Activated CD4-positive, alpha-beta memory T cell treated with anti-CD3 and anti-CD28 coated beads, Interleukin-2, amount 10 ng/mL, durations not matched to agents 7 days and 5 days (primary cell): ENCODE measurements around the gene HOXD10. TPM values are rescaled to one million over a fixed set of nuclear protein-coding genes. Genes with fewer than 3 reads are reported as not detected.

Experiments
- CTCF ChIA-PET: fragments of 350-600 bp; sonication (Branson Sonifier 250); formaldehyde crosslinking; loops from one replicate; lab custom pipeline; 2021; ENCODE audit warnings: antibody characterized with exemption, inconsistent platforms; lab: Charles Lee
- POLR2A ChIA-PET: fragments of 350-600 bp; sonication (Branson Sonifier 250); formaldehyde crosslinking; loops from one replicate; lab custom pipeline; 2021; ENCODE audit warnings: antibody characterized with exemption; lab: Charles Lee
- DNase-seq: peaks from one replicate; pipeline ENCODE4 v3.0.0-alpha.2; 2020
- H3K27ac Mint-ChIP-seq: one replicate; pipeline ENCODE4 v1.8.0; 2021; ENCODE audit warnings: mild to moderate bottlenecking, mixed read lengths
- H3K27me3 Mint-ChIP-seq: one replicate; pipeline ENCODE4 v1.8.0; 2021; ENCODE audit warnings: mixed read lengths
- H3K36me3 Mint-ChIP-seq: one replicate; pipeline ENCODE4 v1.8.0; 2021; ENCODE audit warnings: low read depth, mixed read lengths
- H3K4me1 Mint-ChIP-seq: one replicate; pipeline ENCODE4 v1.8.0; 2021; ENCODE audit warnings: mixed read lengths
- H3K4me3 Mint-ChIP-seq: one replicate; pipeline ENCODE4 v1.8.0; 2021; ENCODE audit warnings: mild to moderate bottlenecking, mixed read lengths
- H3K9me3 Mint-ChIP-seq: one replicate; pipeline ENCODE4 v1.8.0; 2021; ENCODE audit warnings: mixed read lengths
- total RNA-seq, 2 experiments: library from RNA; stranded (reverse); gene quantifications; one replicate each; pipeline ENCODE4 v1.2.3, GENCODE V29; 2021

The HOXD10 gene
- total RNA-seq, 2 experiments from 2014 or later = not detected

- no peak overlapping the region for H3K4me3 Mint-ChIP-seq
- ChIA-PET CTCF (interaction anchor here (0.6 to 2.3 kb wide), 8 partner anchors 8 to 420 kb away, joined by 3 to 9 read pairs (median 4); no protein-coding TSS in a partner anchor), POLR2A (no interaction called here)
- peaks cover 83% of the 10 kb centered on the region for H3K27me3 Mint-ChIP-seq
- H3K9me3 Mint-ChIP-seq = no peaks in the 10 kb centered on the region
- DNase-seq = no peak
- H3K4me1 Mint-ChIP-seq = peaks cover 6% of the 10 kb centered on the region
- H3K36me3 Mint-ChIP-seq = peaks cover 16% of the 10 kb centered on the region
- peak overlapping the region; percentile 16 for H3K27ac Mint-ChIP-seq
Observed at GRCh38 chr2:176110415-176111308, 5.9 kb upstream of the HOXD10 start.

DNA sequence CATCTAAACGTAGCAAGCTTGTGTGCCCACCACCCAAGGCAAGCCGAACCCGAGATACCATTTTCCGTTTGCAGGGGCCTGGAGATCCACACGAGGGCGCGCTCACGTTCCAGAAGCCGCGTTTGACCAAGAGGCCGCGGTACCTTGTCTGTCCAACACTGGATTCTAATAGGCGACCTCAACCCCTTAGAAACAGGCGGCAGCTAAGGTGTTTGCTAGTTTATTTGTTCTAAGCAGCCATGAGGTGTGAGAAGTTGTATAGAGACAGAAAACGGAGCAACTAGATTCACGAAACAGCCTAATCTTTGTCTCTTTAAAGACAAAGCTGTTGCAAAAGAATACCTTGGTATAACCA, 5.3 kb upstream of the HOXD10 start:
- H3K4me1 Mint-ChIP-seq = peaks cover 3% of the 10 kb centered on the region
- CTCF ChIA-PET = interaction anchor here (0.7 to 2.3 kb wide), 5 partner anchors 8 to 421 kb away, joined by 3 to 9 read pairs (median 4); no protein-coding TSS in a partner anchor
- no peak overlapping the region for H3K4me3 Mint-ChIP-seq
- no peaks in the 10 kb centered on the region for H3K9me3 Mint-ChIP-seq
- no peak overlapping the region for H3K27ac Mint-ChIP-seq
- DNase-seq = no peak
- H3K36me3 Mint-ChIP-seq = peaks cover 13% of the 10 kb centered on the region
- H3K27me3 Mint-ChIP-seq = peaks cover 81% of the 10 kb centered on the region
- POLR2A ChIA-PET = no interaction called here

DNA sequence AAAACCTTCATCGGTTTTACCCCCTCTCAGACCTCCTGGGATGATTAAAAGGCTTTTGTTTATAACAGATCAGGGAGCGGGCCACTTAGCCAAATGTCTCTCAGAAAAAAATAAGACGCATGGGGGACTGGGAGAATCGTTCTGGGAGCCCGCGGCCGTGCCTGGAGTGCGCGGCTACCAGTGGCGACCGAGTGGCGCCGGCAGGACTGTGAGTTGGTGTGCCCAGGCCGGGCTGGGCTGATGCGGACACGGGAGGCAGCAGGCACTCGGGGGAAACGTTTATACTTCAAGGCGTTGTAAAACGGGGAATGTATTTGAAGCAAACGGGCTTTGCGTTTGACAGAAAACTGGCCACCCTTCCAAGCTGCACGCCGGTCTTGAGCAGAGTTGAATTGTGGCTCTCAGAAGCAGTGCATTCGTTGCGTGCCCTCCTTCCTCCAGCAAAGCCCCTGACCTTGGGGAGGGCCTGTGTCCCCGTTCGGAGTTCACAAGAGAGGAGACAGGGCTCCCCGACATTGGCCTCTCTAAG, 4.7 kb upstream of the HOXD10 start:
- ChIA-PET CTCF (interaction anchor here (2.2 kb wide), 1 partner anchor 9 kb away, joined by 9 read pairs; no protein-coding TSS in a partner anchor), POLR2A (no interaction called here)
- Mint-ChIP-seq H3K36me3 (peaks cover 11% of the 10 kb centered on the region), H3K27ac (no peak overlapping the region), H3K4me3 (no peak overlapping the region), H3K27me3 (peaks cover 85% of the 10 kb centered on the region), H3K4me1 (peaks cover 2% of the 10 kb centered on the region), H3K9me3 (no peaks in the 10 kb centered on the region)
- DNase-seq = no peak

DNA sequence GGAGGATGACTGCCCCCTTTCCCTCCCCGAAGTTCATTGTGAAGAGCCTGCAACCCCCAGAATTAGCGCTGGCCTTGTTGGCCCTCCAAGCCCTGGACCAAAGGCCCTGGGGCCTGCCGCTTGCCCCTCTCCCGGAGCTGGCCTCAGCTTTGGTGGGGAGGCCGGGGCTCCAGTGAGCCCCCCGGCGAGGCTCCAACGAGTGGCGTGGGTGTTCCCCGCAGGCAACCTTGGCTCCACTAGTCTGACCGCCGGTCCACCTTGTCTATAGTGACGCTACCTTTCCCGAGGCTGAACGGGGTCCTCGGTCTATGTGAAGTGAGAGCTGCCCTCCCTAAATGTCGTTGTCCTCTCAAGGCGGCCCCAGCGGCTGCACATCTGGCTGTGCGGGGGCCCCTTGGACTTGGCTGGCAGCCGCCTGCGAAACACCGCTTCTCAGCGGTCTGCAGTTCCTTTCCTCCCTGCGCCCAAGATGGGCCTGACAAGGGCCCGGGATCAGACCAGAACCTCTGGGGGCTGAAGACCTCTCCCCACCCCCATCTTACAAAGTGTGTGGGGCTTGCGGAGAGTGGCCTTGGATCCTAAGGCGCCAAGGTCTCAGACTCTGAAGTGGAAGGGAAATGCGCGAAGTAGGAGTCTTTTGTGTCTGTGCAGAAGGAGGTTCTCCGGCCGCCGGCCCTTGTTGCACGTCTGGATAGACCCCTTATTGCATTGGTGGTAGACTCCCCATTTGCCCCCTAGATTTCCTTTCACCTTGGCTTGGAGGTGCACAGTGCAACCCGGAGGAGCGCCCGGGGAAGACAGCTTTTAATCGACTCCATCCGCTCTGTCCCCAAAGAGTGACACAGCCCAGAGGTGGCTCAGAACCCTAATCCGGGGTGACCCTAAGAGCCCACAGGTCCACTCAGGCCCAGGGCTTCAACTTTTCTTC, 3.9 kb upstream of the HOXD10 start:
- peaks cover 11% of the 10 kb centered on the region for H3K36me3 Mint-ChIP-seq
- H3K27me3 Mint-ChIP-seq = peaks cover 86% of the 10 kb centered on the region
- no peaks in the 10 kb centered on the region for H3K9me3 Mint-ChIP-seq
- H3K4me1 Mint-ChIP-seq = no peaks in the 10 kb centered on the region
- POLR2A ChIA-PET = no interaction called here
- CTCF ChIA-PET = interaction anchor here (0.8 to 1.2 kb wide), 2 partner anchors 15 to 16 kb away, joined by 3 to 4 read pairs; no protein-coding TSS in a partner anchor
- DNase-seq = no peak
- H3K27ac Mint-ChIP-seq = no peak overlapping the region
- no peak overlapping the region for H3K4me3 Mint-ChIP-seq

- Mint-ChIP-seq H3K4me1 (peaks cover 6% of the 10 kb centered on the region), H3K27ac (no peak overlapping the region), H3K27me3 (peaks cover 92% of the 10 kb centered on the region), H3K4me3 (no peak overlapping the region), H3K9me3 (no peaks in the 10 kb centered on the region), H3K36me3 (peaks cover 10% of the 10 kb centered on the region)
- CTCF ChIA-PET = interaction anchor here (1.2 to 1.3 kb wide), 2 partner anchors 17 to 1773 kb away, joined by 3 read pairs; no protein-coding TSS in a partner anchor
- POLR2A ChIA-PET = no interaction called here
- no peak for DNase-seq
Observed at GRCh38 chr2:176114120-176114929, 2.3 kb upstream of the HOXD10 start.

- Mint-ChIP-seq H3K27me3 (peaks cover 92% of the 10 kb centered on the region), H3K9me3 (no peaks in the 10 kb centered on the region), H3K4me1 (peaks cover 6% of the 10 kb centered on the region), H3K27ac (no peak overlapping the region), H3K36me3 (peaks cover 8% of the 10 kb centered on the region), H3K4me3 (no peak overlapping the region)
- CTCF ChIA-PET = no interaction called here
- DNase-seq = no peak
- POLR2A ChIA-PET = no interaction called here
Observed at GRCh38 chr2:176114930-176115625, 1.5 kb upstream of the HOXD10 start.

- CTCF ChIA-PET = interaction anchor here (1.0 to 1.5 kb wide), 2 partner anchors 9 to 15 kb away, joined by 3 to 4 read pairs; no protein-coding TSS in a partner anchor
- no peak for DNase-seq
- H3K27ac Mint-ChIP-seq = peak overlapping the region; percentile 35
- peaks cover 6% of the 10 kb centered on the region for H3K4me1 Mint-ChIP-seq
- no peaks in the 10 kb centered on the region for H3K9me3 Mint-ChIP-seq
- POLR2A ChIA-PET = no interaction called here
- H3K4me3 Mint-ChIP-seq = no peak overlapping the region
- H3K36me3 Mint-ChIP-seq = peaks cover 8% of the 10 kb centered on the region
- H3K27me3 Mint-ChIP-seq = peaks cover 88% of the 10 kb centered on the region
Observed at GRCh38 chr2:176117162-176117822, 714 bp downstream of the HOXD10 start.

GRCh38 chr2:176117823-176118371, 1.3 kb downstream of the HOXD10 start:
- ChIA-PET CTCF (interaction anchor here (1.5 kb wide), 1 partner anchor 8 kb away, joined by 3 read pairs; no protein-coding TSS in a partner anchor), POLR2A (no interaction called here)
- no peaks in the 10 kb centered on the region for H3K9me3 Mint-ChIP-seq
- no peak overlapping the region for H3K4me3 Mint-ChIP-seq
- no peak overlapping the region for H3K27ac Mint-ChIP-seq
- peaks cover 6% of the 10 kb centered on the region for H3K4me1 Mint-ChIP-seq
- peaks cover 86% of the 10 kb centered on the region for H3K27me3 Mint-ChIP-seq
- peaks cover 8% of the 10 kb centered on the region for H3K36me3 Mint-ChIP-seq
- DNase-seq = no peak

- H3K27ac Mint-ChIP-seq = peak overlapping the region; percentile 19
Observed at GRCh38 chr2:176118601-176119339, 2.2 kb downstream of the HOXD10 start.

GRCh38 chr2:176120364-176121189, 4.0 kb downstream of the HOXD10 start:
- Mint-ChIP-seq H3K4me3 (no peak overlapping the region), H3K27ac (no peak overlapping the region), H3K36me3 (peaks cover 2% of the 10 kb centered on the region), H3K27me3 (peaks cover 86% of the 10 kb centered on the region), H3K4me1 (peaks cover 6% of the 10 kb centered on the region), H3K9me3 (no peaks in the 10 kb centered on the region)
- no peak for DNase-seq
- POLR2A ChIA-PET = interaction anchor here (0.8 to 1.6 kb wide), 3 partner anchors 12 to 47 kb away, joined by 3 read pairs; no protein-coding TSS in a partner anchor
- CTCF ChIA-PET = interaction anchor here (0.8 to 2.3 kb wide), 6 partner anchors 10 to 43 kb away, joined by 3 to 9 read pairs (median 4); no protein-coding TSS in a partner anchor

More at GRCh38 chr2:176118601-176119339, 2.2 kb downstream of the HOXD10 start:
- POLR2A ChIA-PET = no interaction called here
- Mint-ChIP-seq H3K27me3 (peaks cover 84% of the 10 kb centered on the region), H3K36me3 (peaks cover 6% of the 10 kb centered on the region), H3K4me3 (peak overlapping the region; percentile 60), H3K4me1 (peaks cover 6% of the 10 kb centered on the region), H3K9me3 (no peaks in the 10 kb centered on the region)
- DNase-seq = peak; percentile 33
- CTCF ChIA-PET = interaction anchor here (1.5 kb wide), 1 partner anchor 7 kb away, joined by 3 read pairs; no protein-coding TSS in a partner anchor
